Measurements from ENCODE around the gene IRX2. TPM values are rescaled to one million over a fixed set of nuclear protein-coding genes. Genes with fewer than 3 reads are reported as not detected.
A peak's percentile ranks its signal among the peaks of the same experiment; 100 is the strongest.

The IRX2 gene
- total and polyA plus RNA-seq, 2 of the 8 experiments (the other 6 are each of a cell fraction or from before 2014, with no cell fraction given), result 23.4 to 40.4 TPM

GRCh38 chr5:2739360-2740050 lies 12.0 kb downstream of the IRX2 start (continued):
- no peak for TF ChIP-seq RAD21 (IDR thresholded peaks at IDR 0.05 in 1 of 2, conservative IDR thresholded peaks at IDR 0.05 in 1 of 2; ENCODE audit: low read depth in 2 of 2, low read length in 2 of 2)
- TF ChIP-seq KDM5A (IDR thresholded peaks at IDR 0.05; ENCODE audit: low read length), result no peak
- TF ChIP-seq CBX8 (IDR thresholded peaks at IDR 0.05; ENCODE audit: borderline replicate concordance, low read depth, low read length), result no peak
- TF ChIP-seq SUZ12 (IDR thresholded peaks at IDR 0.05; ENCODE audit: low read length), result peak; percentile 64
- TF ChIP-seq ATF2 (IDR thresholded peaks at IDR 0.05; ENCODE audit: low read length), result no peak
- no peak for TF ChIP-seq POLR2AphosphoS5 (IDR thresholded peaks at IDR 0.05; ENCODE audit: low read depth, low read length)
- no peak for TF ChIP-seq TAF7 (optimal IDR thresholded peaks at IDR 0.05; ENCODE audit: borderline replicate concordance, low read depth, low read length)
- TF ChIP-seq FOSL1 (IDR thresholded peaks at IDR 0.05; ENCODE audit: insufficient read depth, low read depth, low read length), result no peak
- TF ChIP-seq BACH1 (IDR thresholded peaks at IDR 0.05; ENCODE audit: low read length), result no peak
- no peak for TF ChIP-seq TBP (IDR thresholded peaks at IDR 0.05; ENCODE audit: low read depth, low read length)
- TF ChIP-seq NANOG (IDR thresholded peaks at IDR 0.05; ENCODE audit: insufficient read depth, low read depth, low read length, poor library complexity, severe bottlenecking), result no peak
- no peak for TF ChIP-seq ZNF274 (IDR thresholded peaks at IDR 0.05; ENCODE audit: borderline replicate concordance, extremely low read depth, low read length)
- TF ChIP-seq RNF2 (IDR thresholded peaks at IDR 0.05; ENCODE audit: borderline replicate concordance, low read depth, low read length, missing control alignments, poor library complexity, severe bottlenecking), result peak; percentile 2
- TF ChIP-seq POU5F1 (IDR thresholded peaks at IDR 0.05; ENCODE audit: low read depth, low read length), result no peak
- no peak for TF ChIP-seq SP4 (IDR thresholded peaks at IDR 0.05; ENCODE audit: low read length)
- no peak for TF ChIP-seq CHD2 (IDR thresholded peaks at IDR 0.05; ENCODE audit: low read length)
- no peak for TF ChIP-seq SIX5 (IDR thresholded peaks at IDR 0.05; ENCODE audit: low read depth, low read length)
- TF ChIP-seq MAX (IDR thresholded peaks at IDR 0.05), result no peak
- no peak for TF ChIP-seq GTF2F1 (IDR thresholded peaks at IDR 0.05; ENCODE audit: borderline replicate concordance, low read depth, low read length)
- no peak for TF ChIP-seq SP1 (IDR thresholded peaks at IDR 0.05; ENCODE audit: low read depth, low read length)
- no peak for TF ChIP-seq BRCA1 (IDR thresholded peaks at IDR 0.05; ENCODE audit: low read depth, low read length)
- no peak for TF ChIP-seq SP2 (IDR thresholded peaks at IDR 0.05; ENCODE audit: low read length)
- no peak for TF ChIP-seq ASH2L (IDR thresholded peaks at IDR 0.05; ENCODE audit: low read length)
- TF ChIP-seq TAF1 (IDR thresholded peaks at IDR 0.05; ENCODE audit: low read depth, low read length), result no peak
